GM23338 (cell line): Measurements from ENCODE around the gene PTGDR2. TPM values are rescaled to one million over a fixed set of nuclear protein-coding genes. Genes with fewer than 3 reads are reported as not detected.

Experiments
- ATAC-seq: fragments of 200-7000 bp; cut with Tn5 transposase; 3 replicates; pipeline ENCODE4 v1.9.1; 2020
- DNase-seq: peaks from one replicate; pipeline ENCODE4 v3.0.0-alpha.2; 2015; ENCODE audit warnings: low spot score
- H2AFZ ChIP-seq: fragments of 200-600 bp; sonication (generic); 2 replicates; pipeline ENCODE4 v1.8.0; 2016; ENCODE audit warnings: antibody characterized with exemption, mild to moderate bottlenecking, moderate library complexity
- H3F3A ChIP-seq: fragments of 200-600 bp; sonication (generic); replicated peaks from 2 replicates; pipeline ENCODE4 v1.8.0; 2017; ENCODE audit warnings: antibody characterized with exemption, mixed run types, low read depth
- H3K27ac ChIP-seq: fragments of 200-600 bp; sonication (generic); 2 replicates; pipeline ENCODE4 v1.6.1; 2016; ENCODE audit warnings: low read depth
- H3K27me3 ChIP-seq: fragments of 200-600 bp; sonication (generic); 2 replicates; pipeline ENCODE4 v1.8.0; 2016; ENCODE audit warnings: mild to moderate bottlenecking, mixed run types, moderate library complexity; ENCODE audit not compliant: insufficient read depth
- H3K36me3 ChIP-seq: fragments of 200-600 bp; sonication (generic); 2 replicates; pipeline ENCODE4 v1.8.0; 2016; ENCODE audit warnings: mild to moderate bottlenecking; ENCODE audit not compliant: insufficient read depth
- H3K4me1 ChIP-seq: fragments of 200-600 bp; sonication (generic); 2 replicates; pipeline ENCODE4 v1.8.0; 2016; ENCODE audit warnings: mild to moderate bottlenecking, moderate library complexity; ENCODE audit not compliant: insufficient read depth
- H3K4me2 ChIP-seq: fragments of 200-600 bp; sonication (generic); 2 replicates; pipeline ENCODE4 v1.7.1; 2017; ENCODE audit warnings: mixed run types
- H3K4me3 ChIP-seq: fragments of 200-600 bp; sonication (generic); 2 replicates; pipeline ENCODE4 v1.6.1; 2016; ENCODE audit warnings: mixed run types
- H3K79me2 ChIP-seq: fragments of 200-600 bp; sonication (generic); replicated peaks from 2 replicates; pipeline ENCODE4 v1.8.0; 2017; ENCODE audit warnings: mild to moderate bottlenecking; ENCODE audit not compliant: insufficient read depth
- H3K9me2 ChIP-seq: fragments of 200-600 bp; sonication (generic); 2 replicates; pipeline ENCODE4 v1.8.0; 2017; ENCODE audit not compliant: insufficient read depth
- H4K20me1 ChIP-seq: fragments of 200-600 bp; sonication (generic); replicated peaks from 2 replicates; pipeline ENCODE4 v1.8.0; 2017; ENCODE audit warnings: mild to moderate bottlenecking; ENCODE audit not compliant: insufficient read depth
- H3K27ac Mint-ChIP-seq: 2 replicates; pipeline ENCODE4 v1.8.0; 2020; ENCODE audit warnings: inconsistent platforms, mild to moderate bottlenecking, moderate library complexity, mixed read lengths
- H3K27me3 Mint-ChIP-seq: 3 replicates; pipeline ENCODE4 v1.8.0; 2022; ENCODE audit warnings: low read depth, mild to moderate bottlenecking, moderate library complexity, mixed read lengths, inconsistent platforms; ENCODE audit not compliant: insufficient read depth, poor library complexity
- H3K36me3 Mint-ChIP-seq: 3 replicates; pipeline ENCODE4 v1.8.0; 2021; ENCODE audit warnings: low read depth, mild to moderate bottlenecking, inconsistent platforms, moderate library complexity, mixed read lengths
- H3K4me1 Mint-ChIP-seq: 3 replicates; pipeline ENCODE4 v1.8.0; 2020; ENCODE audit warnings: mild to moderate bottlenecking, inconsistent platforms, mixed read lengths
- H3K4me3 Mint-ChIP-seq: 3 replicates; pipeline ENCODE4 v1.8.0; 2021; ENCODE audit warnings: moderate library complexity, mild to moderate bottlenecking, inconsistent platforms, mixed read lengths
- H3K9me3 Mint-ChIP-seq: 3 replicates; pipeline ENCODE4 v1.8.0; 2020; ENCODE audit warnings: moderate library complexity, mild to moderate bottlenecking, inconsistent platforms, mixed read lengths
- CREB1 ChIP-seq: fragments of 250-450 bp; sonication (Bioruptor Pico); IDR thresholded peaks from 2 replicates; pipeline ENCODE4 v1.5.0; 2020; ENCODE audit warnings: low read depth, mild to moderate bottlenecking, moderate library complexity
- EZH2 ChIP-seq: fragments of 200-600 bp; sonication (generic); IDR thresholded peaks from one replicate; pipeline ENCODE4 v1.8.0; 2017; ENCODE audit warnings: antibody characterized with exemption, mild to moderate bottlenecking, low read depth; ENCODE audit not compliant: unreplicated experiment
- EZH2phosphoT487 ChIP-seq: fragments of 200-600 bp; sonication (generic); IDR thresholded peaks from one replicate; pipeline ENCODE4 v1.8.1; 2018; ENCODE audit warnings: antibody characterized with exemption; ENCODE audit not compliant: unreplicated experiment
- JUNB ChIP-seq: IDR thresholded peaks from one replicate; pipeline ENCODE4 v1.6.1; 2016; ENCODE audit warnings: antibody characterized with exemption; ENCODE audit not compliant: unreplicated experiment
- NANOG ChIP-seq: IDR thresholded peaks from 2 replicates; pipeline ENCODE4 v1.6.1; 2016; ENCODE audit warnings: antibody characterized with exemption, borderline replicate concordance
- POLR2AphosphoS5 ChIP-seq: IDR thresholded peaks from 2 replicates; pipeline ENCODE4 v1.6.1; 2016; ENCODE audit warnings: antibody characterized with exemption, low read depth
- STAT1 ChIP-seq: IDR thresholded peaks from one replicate; pipeline ENCODE4 v1.6.1; 2016; ENCODE audit warnings: antibody characterized with exemption; ENCODE audit not compliant: unreplicated experiment
- ZNF114 ChIP-seq: fragments of 250-450 bp; sonication (Bioruptor Pico); IDR thresholded peaks from 2 replicates; pipeline ENCODE4 v1.5.0; 2020; ENCODE audit warnings: mild to moderate bottlenecking, moderate library complexity
- ZNF331 ChIP-seq: fragments of 250-450 bp; sonication (Bioruptor Pico); IDR thresholded peaks from 2 replicates; pipeline ENCODE4 v1.5.0; 2020; ENCODE audit warnings: low read depth, mild to moderate bottlenecking, moderate library complexity
- polyA plus RNA-seq: library from polyadenylated mRNA; unstranded; fragments of >200 nt; fragmentation: Nextera tagmentation; extraction: Ambion mirVana; gene quantifications from 2 replicates; pipeline ENCODE4 v1.2.1, GENCODE V29; 2016
- total RNA-seq: library from RNA; depleted of rRNA; stranded (reverse); fragments of >200 nt; shearing (Covaris generic); gene quantifications from 2 replicates; pipeline ENCODE4 v1.2.3, GENCODE V29; 2014
- TF ChIP-seq, protein P1 (sequence below): IDR thresholded peaks from 2 replicates; pipeline ENCODE4 v1.6.1; 2016; ENCODE audit warnings: antibody characterized with exemption
- TF ChIP-seq, protein P2 (sequence below): IDR thresholded peaks from one replicate; pipeline ENCODE4 v1.6.1; 2018; ENCODE audit warnings: antibody characterized with exemption; ENCODE audit not compliant: unreplicated experiment
- TF ChIP-seq, protein P3 (sequence below), 2 experiments: fragments of 200-600 bp in 1 of 2; sonication (generic) in 1 of 2; conservative IDR thresholded peaks; 2 replicates each; pipeline versions ENCODE4 v1.5.1 to v1.6.1; 2016 to 2017; ENCODE audit warnings: antibody characterized with exemption in 2 of 2, low read depth in 2 of 2, mild to moderate bottlenecking in 2 of 2, moderate library complexity in 1 of 2
- TF ChIP-seq, protein P4 (sequence below): fragments of 250-450 bp; sonication (Bioruptor Pico); IDR thresholded peaks from 2 replicates; pipeline ENCODE4 v1.5.0; 2020; ENCODE audit warnings: mild to moderate bottlenecking, moderate library complexity

The PTGDR2 gene
- total and polyA plus RNA-seq, 2 experiments from 2014 or later: 0.24 to 0.73 TPM

DNA sequence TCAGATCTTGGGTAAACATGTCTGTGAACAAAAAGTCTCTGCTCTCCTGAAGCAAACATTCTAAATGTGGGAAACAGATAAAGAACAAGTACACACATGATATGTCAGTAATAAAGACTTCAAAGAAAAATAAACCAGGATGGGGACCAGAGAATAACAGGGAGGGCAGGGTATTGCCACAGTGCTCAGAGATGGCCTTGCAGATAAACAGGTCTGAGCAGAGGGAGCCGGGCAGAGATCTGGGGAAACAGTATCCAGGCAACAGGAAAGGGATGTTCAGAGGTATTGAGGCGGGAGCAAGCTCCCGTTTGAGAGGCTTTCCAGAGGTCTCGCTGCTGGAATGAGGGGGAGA, 10.9 kb downstream of the PTGDR2 start:
- H3F3A ChIP-seq: no peaks in the 10 kb centered on the region
- H2AFZ ChIP-seq: no peak overlapping the region
- H3K4me3 ChIP-seq: peak overlapping the region; percentile 93
- no peak overlapping the region for H3K27ac ChIP-seq
- Mint-ChIP-seq H3K27ac (0 out of 2 replicates have a peak overlapping the region, but pooled peaks have one; percentile 41), H3K4me3 (peak overlapping the region; percentile 93), H3K4me1 (peaks cover 36% of the 10 kb centered on the region), H3K36me3 (peaks cover 35% of the 10 kb centered on the region), H3K27me3 (peaks cover 26% of the 10 kb centered on the region), H3K9me3 (no peaks in the 10 kb centered on the region; the same call in 1 of the 3 replicates)
- H3K79me2 ChIP-seq: peaks cover 49% of the 10 kb centered on the region
- 0 out of 2 replicates have a peak, but pooled peaks cover 4% of the 10 kb centered on the region for H3K9me2 ChIP-seq
- peaks cover 18% of the 10 kb centered on the region for H3K4me1 ChIP-seq
- no peaks in the 10 kb centered on the region; the same call in 1 of the 2 replicates for H3K36me3 ChIP-seq
- H3K4me2 ChIP-seq: peak overlapping the region; percentile 96
- DNase-seq (no peak), ATAC-seq (no peak)
- no peaks in the 10 kb centered on the region for H3K27me3 ChIP-seq
- H4K20me1 ChIP-seq: peaks cover 21% of the 10 kb centered on the region
- TF ChIP-seq ZNF331 (CRISPR knock-in tag) (no peak), EZH2 (no peak), ZNF114 (CRISPR knock-in tag) (no peak), EZH2phosphoT487 (no peak), NANOG (no peak), STAT1 (no peak), JUNB (no peak), POLR2AphosphoS5 (no peak), CREB1 (no peak)
- TF ChIP-seq, protein P1, sequence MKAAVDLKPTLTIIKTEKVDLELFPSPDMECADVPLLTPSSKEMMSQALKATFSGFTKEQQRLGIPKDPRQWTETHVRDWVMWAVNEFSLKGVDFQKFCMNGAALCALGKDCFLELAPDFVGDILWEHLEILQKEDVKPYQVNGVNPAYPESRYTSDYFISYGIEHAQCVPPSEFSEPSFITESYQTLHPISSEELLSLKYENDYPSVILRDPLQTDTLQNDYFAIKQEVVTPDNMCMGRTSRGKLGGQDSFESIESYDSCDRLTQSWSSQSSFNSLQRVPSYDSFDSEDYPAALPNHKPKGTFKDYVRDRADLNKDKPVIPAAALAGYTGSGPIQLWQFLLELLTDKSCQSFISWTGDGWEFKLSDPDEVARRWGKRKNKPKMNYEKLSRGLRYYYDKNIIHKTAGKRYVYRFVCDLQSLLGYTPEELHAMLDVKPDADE: no peak
- TF ChIP-seq, protein P2, sequence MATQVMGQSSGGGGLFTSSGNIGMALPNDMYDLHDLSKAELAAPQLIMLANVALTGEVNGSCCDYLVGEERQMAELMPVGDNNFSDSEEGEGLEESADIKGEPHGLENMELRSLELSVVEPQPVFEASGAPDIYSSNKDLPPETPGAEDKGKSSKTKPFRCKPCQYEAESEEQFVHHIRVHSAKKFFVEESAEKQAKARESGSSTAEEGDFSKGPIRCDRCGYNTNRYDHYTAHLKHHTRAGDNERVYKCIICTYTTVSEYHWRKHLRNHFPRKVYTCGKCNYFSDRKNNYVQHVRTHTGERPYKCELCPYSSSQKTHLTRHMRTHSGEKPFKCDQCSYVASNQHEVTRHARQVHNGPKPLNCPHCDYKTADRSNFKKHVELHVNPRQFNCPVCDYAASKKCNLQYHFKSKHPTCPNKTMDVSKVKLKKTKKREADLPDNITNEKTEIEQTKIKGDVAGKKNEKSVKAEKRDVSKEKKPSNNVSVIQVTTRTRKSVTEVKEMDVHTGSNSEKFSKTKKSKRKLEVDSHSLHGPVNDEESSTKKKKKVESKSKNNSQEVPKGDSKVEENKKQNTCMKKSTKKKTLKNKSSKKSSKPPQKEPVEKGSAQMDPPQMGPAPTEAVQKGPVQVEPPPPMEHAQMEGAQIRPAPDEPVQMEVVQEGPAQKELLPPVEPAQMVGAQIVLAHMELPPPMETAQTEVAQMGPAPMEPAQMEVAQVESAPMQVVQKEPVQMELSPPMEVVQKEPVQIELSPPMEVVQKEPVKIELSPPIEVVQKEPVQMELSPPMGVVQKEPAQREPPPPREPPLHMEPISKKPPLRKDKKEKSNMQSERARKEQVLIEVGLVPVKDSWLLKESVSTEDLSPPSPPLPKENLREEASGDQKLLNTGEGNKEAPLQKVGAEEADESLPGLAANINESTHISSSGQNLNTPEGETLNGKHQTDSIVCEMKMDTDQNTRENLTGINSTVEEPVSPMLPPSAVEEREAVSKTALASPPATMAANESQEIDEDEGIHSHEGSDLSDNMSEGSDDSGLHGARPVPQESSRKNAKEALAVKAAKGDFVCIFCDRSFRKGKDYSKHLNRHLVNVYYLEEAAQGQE: no peak
- TF ChIP-seq, protein P3, sequence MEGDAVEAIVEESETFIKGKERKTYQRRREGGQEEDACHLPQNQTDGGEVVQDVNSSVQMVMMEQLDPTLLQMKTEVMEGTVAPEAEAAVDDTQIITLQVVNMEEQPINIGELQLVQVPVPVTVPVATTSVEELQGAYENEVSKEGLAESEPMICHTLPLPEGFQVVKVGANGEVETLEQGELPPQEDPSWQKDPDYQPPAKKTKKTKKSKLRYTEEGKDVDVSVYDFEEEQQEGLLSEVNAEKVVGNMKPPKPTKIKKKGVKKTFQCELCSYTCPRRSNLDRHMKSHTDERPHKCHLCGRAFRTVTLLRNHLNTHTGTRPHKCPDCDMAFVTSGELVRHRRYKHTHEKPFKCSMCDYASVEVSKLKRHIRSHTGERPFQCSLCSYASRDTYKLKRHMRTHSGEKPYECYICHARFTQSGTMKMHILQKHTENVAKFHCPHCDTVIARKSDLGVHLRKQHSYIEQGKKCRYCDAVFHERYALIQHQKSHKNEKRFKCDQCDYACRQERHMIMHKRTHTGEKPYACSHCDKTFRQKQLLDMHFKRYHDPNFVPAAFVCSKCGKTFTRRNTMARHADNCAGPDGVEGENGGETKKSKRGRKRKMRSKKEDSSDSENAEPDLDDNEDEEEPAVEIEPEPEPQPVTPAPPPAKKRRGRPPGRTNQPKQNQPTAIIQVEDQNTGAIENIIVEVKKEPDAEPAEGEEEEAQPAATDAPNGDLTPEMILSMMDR (conservative IDR thresholded peaks at IDR 0.05; ENCODE audit: low read depth in 2 of 2): no peak
- TF ChIP-seq, protein P4, sequence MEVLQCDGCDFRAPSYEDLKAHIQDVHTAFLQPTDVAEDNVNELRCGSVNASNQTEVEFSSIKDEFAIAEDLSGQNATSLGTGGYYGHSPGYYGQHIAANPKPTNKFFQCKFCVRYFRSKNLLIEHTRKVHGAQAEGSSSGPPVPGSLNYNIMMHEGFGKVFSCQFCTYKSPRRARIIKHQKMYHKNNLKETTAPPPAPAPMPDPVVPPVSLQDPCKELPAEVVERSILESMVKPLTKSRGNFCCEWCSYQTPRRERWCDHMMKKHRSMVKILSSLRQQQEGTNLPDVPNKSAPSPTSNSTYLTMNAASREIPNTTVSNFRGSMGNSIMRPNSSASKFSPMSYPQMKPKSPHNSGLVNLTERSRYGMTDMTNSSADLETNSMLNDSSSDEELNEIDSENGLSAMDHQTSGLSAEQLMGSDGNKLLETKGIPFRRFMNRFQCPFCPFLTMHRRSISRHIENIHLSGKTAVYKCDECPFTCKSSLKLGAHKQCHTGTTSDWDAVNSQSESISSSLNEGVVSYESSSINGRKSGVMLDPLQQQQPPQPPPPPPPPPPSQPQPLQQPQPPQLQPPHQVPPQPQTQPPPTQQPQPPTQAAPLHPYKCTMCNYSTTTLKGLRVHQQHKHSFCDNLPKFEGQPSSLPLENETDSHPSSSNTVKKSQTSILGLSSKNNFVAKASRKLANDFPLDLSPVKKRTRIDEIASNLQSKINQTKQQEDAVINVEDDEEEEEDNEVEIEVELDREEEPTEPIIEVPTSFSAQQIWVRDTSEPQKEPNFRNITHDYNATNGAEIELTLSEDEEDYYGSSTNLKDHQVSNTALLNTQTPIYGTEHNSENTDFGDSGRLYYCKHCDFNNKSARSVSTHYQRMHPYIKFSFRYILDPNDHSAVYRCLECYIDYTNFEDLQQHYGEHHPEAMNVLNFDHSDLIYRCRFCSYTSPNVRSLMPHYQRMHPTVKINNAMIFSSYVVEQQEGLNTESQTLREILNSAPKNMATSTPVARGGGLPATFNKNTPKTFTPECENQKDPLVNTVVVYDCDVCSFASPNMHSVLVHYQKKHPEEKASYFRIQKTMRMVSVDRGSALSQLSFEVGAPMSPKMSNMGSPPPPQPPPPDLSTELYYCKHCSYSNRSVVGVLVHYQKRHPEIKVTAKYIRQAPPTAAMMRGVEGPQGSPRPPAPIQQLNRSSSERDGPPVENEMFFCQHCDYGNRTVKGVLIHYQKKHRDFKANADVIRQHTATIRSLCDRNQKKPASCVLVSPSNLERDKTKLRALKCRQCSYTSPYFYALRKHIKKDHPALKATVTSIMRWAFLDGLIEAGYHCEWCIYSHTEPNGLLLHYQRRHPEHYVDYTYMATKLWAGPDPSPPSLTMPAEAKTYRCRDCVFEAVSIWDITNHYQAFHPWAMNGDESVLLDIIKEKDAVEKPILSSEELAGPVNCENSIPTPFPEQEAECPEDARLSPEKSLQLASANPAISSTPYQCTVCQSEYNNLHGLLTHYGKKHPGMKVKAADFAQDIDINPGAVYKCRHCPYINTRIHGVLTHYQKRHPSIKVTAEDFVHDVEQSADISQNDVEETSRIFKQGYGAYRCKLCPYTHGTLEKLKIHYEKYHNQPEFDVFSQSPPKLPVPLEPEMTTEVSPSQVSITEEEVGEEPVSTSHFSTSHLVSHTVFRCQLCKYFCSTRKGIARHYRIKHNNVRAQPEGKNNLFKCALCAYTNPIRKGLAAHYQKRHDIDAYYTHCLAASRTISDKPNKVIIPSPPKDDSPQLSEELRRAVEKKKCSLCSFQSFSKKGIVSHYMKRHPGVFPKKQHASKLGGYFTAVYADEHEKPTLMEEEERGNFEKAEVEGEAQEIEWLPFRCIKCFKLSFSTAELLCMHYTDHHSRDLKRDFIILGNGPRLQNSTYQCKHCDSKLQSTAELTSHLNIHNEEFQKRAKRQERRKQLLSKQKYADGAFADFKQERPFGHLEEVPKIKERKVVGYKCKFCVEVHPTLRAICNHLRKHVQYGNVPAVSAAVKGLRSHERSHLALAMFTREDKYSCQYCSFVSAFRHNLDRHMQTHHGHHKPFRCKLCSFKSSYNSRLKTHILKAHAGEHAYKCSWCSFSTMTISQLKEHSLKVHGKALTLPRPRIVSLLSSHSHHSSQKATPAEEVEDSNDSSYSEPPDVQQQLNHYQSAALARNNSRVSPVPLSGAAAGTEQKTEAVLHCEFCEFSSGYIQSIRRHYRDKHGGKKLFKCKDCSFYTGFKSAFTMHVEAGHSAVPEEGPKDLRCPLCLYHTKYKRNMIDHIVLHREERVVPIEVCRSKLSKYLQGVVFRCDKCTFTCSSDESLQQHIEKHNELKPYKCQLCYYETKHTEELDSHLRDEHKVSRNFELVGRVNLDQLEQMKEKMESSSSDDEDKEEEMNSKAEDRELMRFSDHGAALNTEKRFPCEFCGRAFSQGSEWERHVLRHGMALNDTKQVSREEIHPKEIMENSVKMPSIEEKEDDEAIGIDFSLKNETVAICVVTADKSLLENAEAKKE: no peak
